ENCODE data around the gene DTNB.
"Not testable (repeated sequence)": the region's sequence is repeated elsewhere in the genome, so short reads cannot be mapped to it uniquely, and the experiment has no call there.

Gene DTNB

GRCh38 chr2:25673300-25674076, at the start of gene DTNB:
DTNB (minus strand) TSS chr2:25673577; CDS start chr2:25652660, 20,917 bp downstream.
- Mint-ChIP-seq H3K27ac (ENCODE audit: low read depth) (peak within 1 kb of the TSS; percentile 66), H3K27me3 (no peaks in the 10 kb centered on the region), H3K4me1 (peaks cover 17% of the 10 kb centered on the region), H3K9me3 (no peaks in the 10 kb centered on the region), H3K36me3 (ENCODE audit: insufficient read depth) (peaks cover 4% of the 10 kb centered on the region), H3K4me3 (peak within 1 kb of the TSS; percentile 81)
- DNase-seq (ENCODE audit: low spot score in 2 of 2) (peak; percentile 50 to 52), ATAC-seq (replicated peaks; ENCODE audit: extremely low read depth, poor library complexity, severe bottlenecking) (peak; percentile 83)

- Mint-ChIP-seq H3K9me3 (no peaks in the 10 kb centered on the region), H3K27me3 (peaks cover 17% of the 10 kb centered on the region), H3K36me3 (ENCODE audit: insufficient read depth) (peaks cover 2% of the 10 kb centered on the region), H3K4me1 (peaks cover 1% of the 10 kb centered on the region), H3K27ac (ENCODE audit: low read depth) (no peak overlapping the region), H3K4me3 (no peak overlapping the region)
- no peak for DNase-seq (ENCODE audit: low spot score in 2 of 2)
- ATAC-seq (replicated peaks; ENCODE audit: extremely low read depth, poor library complexity, severe bottlenecking), result no peak
Measured at GRCh38 chr2:25722224-25722623, 48.8 kb upstream of the DTNB start.

GRCh38 chr2:25720575-25720974, 47.2 kb upstream of the DTNB start:
- H3K4me3 Mint-ChIP-seq, result no peak overlapping the region

GRCh38 chr2:25714740-25715139, 41.4 kb upstream of the DTNB start:
- ATAC-seq (replicated peaks; ENCODE audit: extremely low read depth, poor library complexity, severe bottlenecking) (no peak), DNase-seq (ENCODE audit: low spot score in 2 of 2) (no peak)
- H3K9me3 Mint-ChIP-seq, result no peaks in the 10 kb centered on the region
- H3K27ac Mint-ChIP-seq (ENCODE audit: low read depth), result no peak overlapping the region
- H3K4me3 Mint-ChIP-seq, result no peak overlapping the region
- H3K36me3 Mint-ChIP-seq (ENCODE audit: insufficient read depth), result peaks cover 1% of the 10 kb centered on the region
- H3K27me3 Mint-ChIP-seq, result peaks cover 38% of the 10 kb centered on the region
- H3K4me1 Mint-ChIP-seq, result peaks cover 6% of the 10 kb centered on the region

More at GRCh38 chr2:25720575-25720974, 47.2 kb upstream of the DTNB start:
- DNase-seq (ENCODE audit: low spot score in 2 of 2) (no peak), ATAC-seq (replicated peaks; ENCODE audit: extremely low read depth, poor library complexity, severe bottlenecking) (no peak)
- Mint-ChIP-seq H3K27ac (ENCODE audit: low read depth) (no peak overlapping the region), H3K27me3 (peaks cover 11% of the 10 kb centered on the region), H3K9me3 (no peaks in the 10 kb centered on the region), H3K4me1 (no peaks in the 10 kb centered on the region), H3K36me3 (ENCODE audit: insufficient read depth) (peaks cover 2% of the 10 kb centered on the region)

- ATAC-seq (replicated peaks; ENCODE audit: extremely low read depth, poor library complexity, severe bottlenecking) (no peak), DNase-seq (ENCODE audit: low spot score in 2 of 2) (no peak)
- H3K27me3 Mint-ChIP-seq, result peaks cover 48% of the 10 kb centered on the region
- no peak overlapping the region for H3K27ac Mint-ChIP-seq (ENCODE audit: low read depth)
- H3K9me3 Mint-ChIP-seq, result no peaks in the 10 kb centered on the region
- H3K36me3 Mint-ChIP-seq (ENCODE audit: insufficient read depth), result peaks cover 1% of the 10 kb centered on the region
- H3K4me1 Mint-ChIP-seq, result peaks cover 6% of the 10 kb centered on the region
- H3K4me3 Mint-ChIP-seq, result no peak overlapping the region
Measured at GRCh38 chr2:25712455-25712854, 39.1 kb upstream of the DTNB start.

- ATAC-seq (replicated peaks; ENCODE audit: extremely low read depth, poor library complexity, severe bottlenecking) (no peak), DNase-seq (ENCODE audit: low spot score in 2 of 2) (no peak)
- peak overlapping the region; percentile 2 for H3K4me3 Mint-ChIP-seq
- no peaks in the 10 kb centered on the region for H3K9me3 Mint-ChIP-seq
- H3K27me3 Mint-ChIP-seq, result peaks cover 49% of the 10 kb centered on the region
- H3K36me3 Mint-ChIP-seq (ENCODE audit: insufficient read depth), result peaks cover 1% of the 10 kb centered on the region
- H3K4me1 Mint-ChIP-seq, result peaks cover 6% of the 10 kb centered on the region
- no peak overlapping the region for H3K27ac Mint-ChIP-seq (ENCODE audit: low read depth)
Measured at GRCh38 chr2:25711675-25712354, 38.4 kb upstream of the DTNB start.

GRCh38 chr2:25710750-25711149, 37.4 kb upstream of the DTNB start:
- ATAC-seq (replicated peaks; ENCODE audit: extremely low read depth, poor library complexity, severe bottlenecking) (no peak), DNase-seq (ENCODE audit: low spot score in 2 of 2) (no peak)
- Mint-ChIP-seq H3K27me3 (peaks cover 49% of the 10 kb centered on the region), H3K4me1 (peaks cover 6% of the 10 kb centered on the region), H3K4me3 (no peak overlapping the region), H3K36me3 (ENCODE audit: insufficient read depth) (peaks cover 1% of the 10 kb centered on the region), H3K9me3 (no peaks in the 10 kb centered on the region), H3K27ac (ENCODE audit: low read depth) (no peak overlapping the region)

- ATAC-seq (replicated peaks; ENCODE audit: extremely low read depth, poor library complexity, severe bottlenecking), result no peak
- no peak overlapping the region for H3K4me3 Mint-ChIP-seq
- peaks cover 4% of the 10 kb centered on the region for H3K36me3 Mint-ChIP-seq (ENCODE audit: insufficient read depth)
- H3K27me3 Mint-ChIP-seq, result peaks cover 49% of the 10 kb centered on the region
- H3K27ac Mint-ChIP-seq (ENCODE audit: low read depth), result no peak overlapping the region
- DNase-seq (ENCODE audit: low spot score in 2 of 2), result no peak
- H3K4me1 Mint-ChIP-seq, result peaks cover 6% of the 10 kb centered on the region
- no peaks in the 10 kb centered on the region for H3K9me3 Mint-ChIP-seq
Measured at GRCh38 chr2:25709349-25709748, 36.0 kb upstream of the DTNB start.

- peaks cover 6% of the 10 kb centered on the region for H3K4me1 Mint-ChIP-seq
- no peak for DNase-seq (ENCODE audit: low spot score in 2 of 2)
- peaks cover 4% of the 10 kb centered on the region for H3K36me3 Mint-ChIP-seq (ENCODE audit: insufficient read depth)
- no peak for ATAC-seq (replicated peaks; ENCODE audit: extremely low read depth, poor library complexity, severe bottlenecking)
- H3K4me3 Mint-ChIP-seq, result no peak overlapping the region
- no peak overlapping the region for H3K27ac Mint-ChIP-seq (ENCODE audit: low read depth)
- no peaks in the 10 kb centered on the region for H3K9me3 Mint-ChIP-seq
- peaks cover 49% of the 10 kb centered on the region for H3K27me3 Mint-ChIP-seq
Measured at GRCh38 chr2:25707927-25708590, 34.7 kb upstream of the DTNB start.

- H3K27me3 Mint-ChIP-seq, result peaks cover 29% of the 10 kb centered on the region
- not testable (repeated sequence) for DNase-seq (ENCODE audit: low spot score in 2 of 2); H3K36me3 Mint-ChIP-seq (ENCODE audit: insufficient read depth); H3K9me3 Mint-ChIP-seq; ATAC-seq (replicated peaks; ENCODE audit: extremely low read depth, poor library complexity, severe bottlenecking); H3K4me3 Mint-ChIP-seq; H3K27ac Mint-ChIP-seq (ENCODE audit: low read depth); H3K4me1 Mint-ChIP-seq
Measured at GRCh38 chr2:25705575-25705974, 32.2 kb upstream of the DTNB start.

GRCh38 chr2:25701801-25702200, 28.4 kb upstream of the DTNB start:
- DNase-seq (ENCODE audit: low spot score in 2 of 2) (no peak), ATAC-seq (replicated peaks; ENCODE audit: extremely low read depth, poor library complexity, severe bottlenecking) (no peak)
- Mint-ChIP-seq H3K36me3 (ENCODE audit: insufficient read depth) (peaks cover 3% of the 10 kb centered on the region), H3K4me3 (no peak overlapping the region), H3K27me3 (no peaks in the 10 kb centered on the region), H3K9me3 (no peaks in the 10 kb centered on the region), H3K27ac (ENCODE audit: low read depth) (no peak overlapping the region), H3K4me1 (peaks cover 5% of the 10 kb centered on the region)

- no peak for DNase-seq (ENCODE audit: low spot score in 2 of 2)
- Mint-ChIP-seq H3K27ac (ENCODE audit: low read depth) (no peak overlapping the region), H3K4me1 (peaks cover 5% of the 10 kb centered on the region)
Measured at GRCh38 chr2:25700221-25700660, 26.9 kb upstream of the DTNB start.

More at GRCh38 chr2:25700221-25700660, 26.9 kb upstream of the DTNB start:
- peaks cover 3% of the 10 kb centered on the region for H3K36me3 Mint-ChIP-seq (ENCODE audit: insufficient read depth)
- H3K9me3 Mint-ChIP-seq, result no peaks in the 10 kb centered on the region
- no peak overlapping the region for H3K4me3 Mint-ChIP-seq
- H3K27me3 Mint-ChIP-seq, result no peaks in the 10 kb centered on the region
- ATAC-seq (replicated peaks; ENCODE audit: extremely low read depth, poor library complexity, severe bottlenecking), result no peak

All from central memory CD8-positive, alpha-beta T cell (primary cell).